GM18907 (cell line): ENCODE data around the gene C1QTNF12.

Experiments
- ATAC-seq: cut with Tn5 transposase; IDR thresholded peaks from one replicate; pipeline ENCODE4 v1.9.1; 2021; ENCODE audit warnings: mild to moderate bottlenecking, moderate library complexity; ENCODE audit not compliant: unreplicated experiment

C1QTNF12 gene, protein sequence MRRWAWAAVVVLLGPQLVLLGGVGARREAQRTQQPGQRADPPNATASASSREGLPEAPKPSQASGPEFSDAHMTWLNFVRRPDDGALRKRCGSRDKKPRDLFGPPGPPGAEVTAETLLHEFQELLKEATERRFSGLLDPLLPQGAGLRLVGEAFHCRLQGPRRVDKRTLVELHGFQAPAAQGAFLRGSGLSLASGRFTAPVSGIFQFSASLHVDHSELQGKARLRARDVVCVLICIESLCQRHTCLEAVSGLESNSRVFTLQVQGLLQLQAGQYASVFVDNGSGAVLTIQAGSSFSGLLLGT

DNA sequence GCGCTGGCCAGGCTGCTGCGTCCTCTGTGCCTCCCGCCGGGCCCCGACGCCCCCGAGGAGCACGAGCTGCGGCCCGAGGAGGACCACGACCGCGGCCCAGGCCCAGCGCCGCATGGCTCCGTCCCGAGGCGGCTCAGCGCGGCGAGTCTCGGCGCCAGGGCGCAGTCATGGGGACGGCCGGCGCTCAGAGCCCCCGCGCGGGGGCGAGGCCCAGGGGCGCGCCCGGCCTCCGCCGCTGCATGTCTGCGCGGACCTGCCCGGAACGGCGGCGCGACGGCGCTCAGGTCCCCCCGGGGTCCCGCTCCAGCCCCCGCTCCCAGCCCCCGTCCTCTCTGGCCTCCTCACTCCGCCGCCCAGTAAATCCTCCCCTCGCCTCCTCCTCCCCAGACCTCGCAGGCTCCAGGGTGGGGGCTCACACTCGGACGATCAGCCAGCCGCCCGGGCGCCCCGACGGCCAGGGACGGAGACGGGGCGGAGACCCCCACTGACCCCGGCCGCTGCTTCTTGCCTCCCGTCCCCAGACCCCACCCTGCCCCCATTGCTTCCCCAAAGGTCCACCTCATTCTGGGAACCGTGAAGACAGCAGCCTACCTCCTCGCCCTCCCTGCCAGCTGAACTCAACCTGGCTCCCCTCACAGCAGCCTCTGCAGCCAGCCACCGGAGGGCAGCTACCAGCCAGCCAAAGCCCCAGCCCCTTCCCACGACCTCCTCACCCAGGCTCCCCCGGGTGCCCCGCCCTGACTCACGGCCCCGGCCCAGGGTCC, at the start of gene C1QTNF12:
Gene C1QTNF12, minus strand, starts transcription at position 146 of the 764 bp plus-strand sequence. Its CDS starts 32 bp downstream, at position 114.
- ATAC-seq: no peak

DNA sequence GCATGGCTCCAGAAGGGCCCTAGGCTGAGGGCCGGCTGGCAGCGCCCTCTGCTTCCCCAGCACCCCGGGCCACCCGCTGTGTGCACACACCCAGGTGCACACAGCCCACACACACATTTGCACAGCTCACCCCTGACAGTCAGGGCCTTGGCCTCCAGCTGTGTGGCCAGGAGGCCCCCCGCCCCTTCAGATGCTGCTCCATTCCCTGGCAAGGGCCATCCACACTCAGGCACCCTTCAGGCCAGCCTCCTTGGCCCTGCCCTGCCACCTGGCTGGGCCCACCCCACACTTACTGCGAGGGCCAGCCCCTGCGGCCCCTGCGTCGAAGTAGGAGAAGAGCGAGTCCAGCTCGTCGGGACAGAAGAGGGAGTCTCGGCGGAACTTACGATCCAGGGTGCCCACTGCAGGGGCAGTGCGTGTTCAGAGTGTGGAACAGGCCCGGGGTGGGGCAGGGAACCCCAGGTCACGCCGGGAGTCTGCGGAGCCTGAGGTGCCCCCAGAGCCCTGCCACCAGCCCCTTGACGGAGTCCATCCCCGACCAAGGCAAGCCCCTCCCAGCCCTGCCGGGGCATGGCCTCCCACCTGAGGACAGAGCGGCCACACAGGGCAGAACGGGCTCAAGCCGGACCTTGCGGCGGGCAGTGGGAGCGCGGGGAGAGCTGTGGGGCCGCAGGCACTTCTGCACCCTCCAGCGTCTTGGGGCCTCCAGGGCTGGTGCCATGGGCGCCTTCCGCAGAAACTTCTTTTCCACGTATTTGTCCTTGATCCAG, 48.8 kb upstream of the C1QTNF12 start:
- no peak for ATAC-seq

- ATAC-seq: no peak
Observed at GRCh38 chr1:1294250-1294890, 47.8 kb upstream of the C1QTNF12 start.

- no peak for ATAC-seq
Observed at GRCh38 chr1:1293263-1294249, 47.0 kb upstream of the C1QTNF12 start.

GRCh38 chr1:1292851-1293250, 46.3 kb upstream of the C1QTNF12 start:
- no peak for ATAC-seq

DNA sequence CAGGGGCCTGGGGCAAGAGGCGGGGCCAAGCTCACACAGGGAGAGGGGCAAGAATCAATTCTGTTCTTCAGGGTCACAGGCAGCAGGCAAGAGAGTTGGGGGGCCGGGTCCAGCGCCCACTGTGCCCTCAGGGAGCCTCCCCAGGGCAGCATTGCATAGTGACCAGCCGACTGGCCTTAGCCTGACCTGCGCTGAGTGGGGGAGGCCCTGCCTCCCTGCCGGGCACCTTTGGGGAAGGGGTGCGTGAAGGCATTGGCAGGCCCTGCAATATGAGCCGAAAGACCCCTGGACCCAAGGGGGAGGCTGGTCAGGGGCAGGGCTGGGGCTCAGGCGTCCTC, 45.9 kb upstream of the C1QTNF12 start:
- ATAC-seq: no peak

DNA sequence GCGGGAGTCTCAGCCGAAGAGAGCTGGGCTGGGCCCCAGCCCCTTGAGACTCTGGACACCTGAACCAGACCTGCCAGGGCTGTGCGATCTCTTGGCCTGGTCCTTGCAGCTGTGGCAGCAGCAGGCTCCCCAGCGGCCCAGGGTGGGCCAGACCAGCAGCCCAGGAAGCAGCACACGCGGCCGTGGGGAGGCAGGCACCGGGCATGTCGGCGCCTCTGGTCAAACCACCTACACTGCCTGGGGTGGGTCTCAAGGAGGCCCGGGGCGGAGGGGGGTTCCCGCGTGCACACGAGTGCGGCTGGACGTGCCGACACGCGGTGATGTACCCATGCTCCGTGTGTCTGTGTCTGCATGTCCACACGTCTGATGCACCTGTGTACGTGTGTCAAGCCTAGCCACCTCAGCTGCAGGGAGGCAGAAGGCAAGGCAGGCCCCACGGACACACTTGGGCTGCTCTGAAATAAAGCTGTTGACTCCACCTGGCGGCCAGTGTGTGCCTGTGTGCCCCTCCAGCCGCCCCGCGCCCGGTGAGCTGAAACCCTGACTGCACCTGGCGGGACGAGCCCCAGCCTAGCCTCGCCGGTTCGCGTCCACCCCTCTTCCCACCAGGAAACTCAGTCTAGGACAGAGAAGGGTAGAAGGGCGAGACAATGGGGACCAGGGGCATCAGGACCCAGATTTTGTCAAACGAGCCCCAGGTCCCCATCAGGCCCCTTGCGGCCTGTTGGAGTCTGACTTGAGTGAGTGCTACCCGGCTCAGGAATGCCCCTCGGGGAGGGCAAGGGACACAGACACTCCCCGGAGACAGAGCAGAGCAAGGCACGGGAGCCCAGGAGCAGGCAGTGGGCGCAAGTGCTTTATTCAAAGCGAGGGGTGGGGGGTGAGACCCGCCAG, 45.3 kb upstream of the C1QTNF12 start:
- peak; percentile 41 for ATAC-seq

DNA sequence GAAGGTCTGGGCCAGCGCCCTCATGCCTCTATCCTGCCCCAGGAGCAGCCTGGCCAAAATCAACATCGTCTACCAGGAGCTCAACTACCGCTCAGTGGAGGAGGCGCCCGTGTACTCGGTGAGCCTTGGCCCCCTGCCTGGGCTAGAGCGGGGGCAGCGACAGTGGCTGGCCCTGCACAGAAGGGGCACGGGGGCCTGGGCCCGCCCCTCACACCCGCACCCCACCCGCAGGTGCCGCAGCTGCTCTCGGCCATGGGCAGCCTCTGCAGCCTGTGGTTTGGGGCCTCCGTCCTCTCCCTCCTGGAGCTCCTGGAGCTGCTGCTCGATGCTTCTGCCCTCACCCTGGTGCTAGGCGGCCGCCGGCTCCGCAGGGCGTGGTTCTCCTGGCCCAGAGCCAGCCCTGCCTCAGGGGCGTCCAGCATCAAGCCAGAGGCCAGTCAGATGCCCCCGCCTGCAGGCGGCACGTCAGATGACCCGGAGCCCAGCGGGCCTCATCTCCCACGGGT, 44.6 kb upstream of the C1QTNF12 start:
- ATAC-seq: no peak

DNA sequence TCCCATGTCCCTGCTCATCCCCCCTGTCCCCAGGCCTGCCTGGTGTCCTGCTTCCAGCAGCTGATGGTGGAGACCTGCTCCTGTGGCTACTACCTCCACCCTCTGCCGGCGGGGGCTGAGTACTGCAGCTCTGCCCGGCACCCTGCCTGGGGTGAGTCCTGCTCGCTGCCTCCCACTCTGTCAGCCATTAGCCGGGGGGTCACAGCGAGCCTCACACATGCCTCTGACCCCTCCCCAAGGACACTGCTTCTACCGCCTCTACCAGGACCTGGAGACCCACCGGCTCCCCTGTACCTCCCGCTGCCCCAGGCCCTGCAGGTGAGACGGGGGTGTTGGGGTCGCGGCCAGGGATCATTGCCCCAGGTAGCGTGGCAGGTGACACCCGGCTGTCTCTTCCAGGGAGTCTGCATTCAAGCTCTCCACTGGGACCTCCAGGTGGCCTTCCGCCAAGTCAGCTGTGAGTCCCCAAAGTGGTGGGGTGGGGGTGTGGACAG, 43.8 kb upstream of the C1QTNF12 start:
- no peak for ATAC-seq

GRCh38 chr1:1287288-1288110, 41.0 kb upstream of the C1QTNF12 start:
- ATAC-seq: no peak

GRCh38 chr1:1286313-1287261, 40.1 kb upstream of the C1QTNF12 start:
- no peak for ATAC-seq

GRCh38 chr1:1285611-1286311, 39.2 kb upstream of the C1QTNF12 start:
- ATAC-seq: no peak

GRCh38 chr1:1285102-1285571, 38.6 kb upstream of the C1QTNF12 start:
- ATAC-seq: no peak

DNA sequence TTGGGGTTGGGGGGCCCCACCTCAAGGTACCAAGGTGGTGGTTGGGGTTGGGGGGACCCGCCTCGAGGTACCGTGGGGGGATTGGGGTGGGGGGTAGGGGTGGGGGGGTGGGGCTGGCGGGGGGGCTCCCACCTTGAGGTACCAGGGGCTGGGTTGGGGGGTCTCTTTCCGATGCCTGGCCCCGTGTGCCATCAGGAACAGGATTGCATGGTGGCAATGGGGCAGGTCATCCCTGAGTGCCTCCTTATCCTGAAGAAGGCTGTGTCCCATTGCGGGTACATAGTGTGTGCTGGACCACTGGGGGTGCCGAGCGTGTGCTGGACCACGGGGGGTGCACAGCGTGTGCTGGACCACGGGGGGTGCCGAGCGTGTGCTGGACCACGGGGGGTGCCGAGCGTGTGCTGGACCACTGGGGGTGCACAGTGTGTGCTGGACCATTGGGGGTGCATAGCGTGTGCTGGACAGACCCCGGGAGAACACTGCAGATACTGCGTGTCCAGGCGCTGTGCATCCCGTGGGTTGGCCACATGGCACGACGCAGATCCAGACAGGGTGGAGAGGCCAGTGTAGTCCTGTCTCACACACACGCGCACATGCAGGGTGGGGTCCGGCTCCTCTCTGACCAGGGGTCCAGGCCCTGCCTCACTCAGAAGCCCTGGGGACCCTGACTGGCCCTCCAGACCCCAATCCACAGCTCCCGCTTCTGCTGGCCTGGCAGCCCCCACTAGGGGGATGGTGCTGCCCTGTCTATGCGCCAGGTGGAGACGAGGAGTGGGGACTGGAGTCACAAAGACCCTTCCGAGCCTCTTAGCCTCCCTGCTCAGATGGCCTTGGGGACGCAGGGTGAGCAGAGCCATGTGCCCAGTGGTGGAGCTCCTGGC, 37.9 kb upstream of the C1QTNF12 start:
- no peak for ATAC-seq

GRCh38 chr1:1283821-1284220, 37.3 kb upstream of the C1QTNF12 start:
- ATAC-seq: no peak
